Colonic mucosa (tissue), 4 donors: Measurements from ENCODE around the gene CAMK1D. TPM values are rescaled to one million over a fixed set of nuclear protein-coding genes. Genes with fewer than 3 reads are reported as not detected.

Experiments used
- DNase-seq: peaks from one replicate; pipeline ENCODE4 v3.0.0-alpha.2; 2020
- H3K27ac ChIP-seq: fragments of 200-600 bp; one replicate; pipeline ENCODE4 v1.8.0; 2021
- H3K27me3 ChIP-seq: fragments of 200-600 bp; one replicate; pipeline ENCODE4 v1.8.0; 2021
- H3K36me3 ChIP-seq: fragments of 200-600 bp; one replicate; pipeline ENCODE4 v1.8.0; 2021
- H3K4me1 ChIP-seq: fragments of 200-600 bp; one replicate; pipeline ENCODE4 v1.8.0; 2021; ENCODE audit warnings: mild to moderate bottlenecking
- H3K4me3 ChIP-seq: fragments of 200-600 bp; one replicate; pipeline ENCODE4 v1.8.0; 2021
- H3K9ac ChIP-seq, 2 donors: one replicate each; pipeline ENCODE4 v1.7.0; 2013; ENCODE audit warnings: control low read depth in 2 of 2, low read depth in 2 of 2, low read length in 2 of 2
- H3K9me3 ChIP-seq: fragments of 200-600 bp; one replicate; pipeline ENCODE4 v1.8.0; 2021
- CTCF ChIP-seq: fragments of 200-600 bp; IDR thresholded peaks from one replicate; pipeline ENCODE4 v1.8.0; 2022; ENCODE audit warnings: antibody characterized with exemption, mild to moderate bottlenecking
- intact Hi-C: fragments of 100-400 bp; cut with DNase I; formaldehyde crosslinking; loops from one replicate; pipeline ENCODE4 v1.14.1; 2022
- total RNA-seq, 2 donors: library from RNA; stranded (reverse); fragmentation: NEBNext Ultra II Directional in 1 of 2; extraction: Animal tissue kit (Norgen Biotek cat#: 25700) in 1 of 2; gene quantifications; one replicate each; pipeline ENCODE4 v1.2.1, GENCODE V29; 2021
- donor health status: healthy.
- donor health status: DM: no; HTN: no; CAD: no.
- donor health status: DM: no; HTN: no; CAD: no.

The CAMK1D gene
- total RNA-seq, 2 donors from 2014 or later, result 21.3 to 29.7 TPM

GRCh38 chr10:12406764-12407400, 57.5 kb downstream of the CAMK1D start:
- no peak for DNase-seq
- Histone ChIP-seq H3K27ac (no peak overlapping the region), H3K4me1 (no peaks in the 10 kb centered on the region), H3K4me3 (no peak overlapping the region), H3K27me3 (no peaks in the 10 kb centered on the region), H3K9me3 (no peaks in the 10 kb centered on the region), H3K36me3 (no peaks in the 10 kb centered on the region), H3K9ac (no peak overlapping the region)
- TF ChIP-seq CTCF, result no peak
- intact Hi-C loops, result no loop called here

DNA sequence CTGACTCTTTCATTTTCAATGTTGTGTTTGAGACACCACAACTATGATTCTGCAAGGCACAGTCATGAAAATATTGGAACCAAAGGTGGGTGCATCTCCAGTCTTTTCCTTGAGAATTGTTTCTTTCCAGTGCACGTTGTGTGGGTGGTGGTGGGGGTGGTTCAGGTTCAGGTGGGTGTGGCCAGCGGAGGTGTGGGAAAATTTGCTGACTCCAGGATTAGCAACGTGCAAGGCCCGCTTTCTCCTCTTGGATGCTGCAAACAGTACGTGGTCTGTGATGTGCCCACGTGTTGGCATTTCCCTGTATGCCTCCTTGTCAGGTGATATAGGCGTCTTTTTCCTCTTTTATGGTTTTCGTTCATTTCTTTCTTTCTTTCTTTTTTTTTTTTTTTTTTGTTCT, 59.1 kb downstream of the CAMK1D start:
- Histone ChIP-seq H3K4me3 (no peak overlapping the region), H3K9ac (no peak overlapping the region), H3K4me1 (no peaks in the 10 kb centered on the region), H3K9me3 (no peaks in the 10 kb centered on the region), H3K27ac (no peak overlapping the region), H3K36me3 (no peaks in the 10 kb centered on the region), H3K27me3 (no peaks in the 10 kb centered on the region)
- no peak for DNase-seq
- intact Hi-C loops, result no loop called here
- no peak for TF ChIP-seq CTCF

DNA sequence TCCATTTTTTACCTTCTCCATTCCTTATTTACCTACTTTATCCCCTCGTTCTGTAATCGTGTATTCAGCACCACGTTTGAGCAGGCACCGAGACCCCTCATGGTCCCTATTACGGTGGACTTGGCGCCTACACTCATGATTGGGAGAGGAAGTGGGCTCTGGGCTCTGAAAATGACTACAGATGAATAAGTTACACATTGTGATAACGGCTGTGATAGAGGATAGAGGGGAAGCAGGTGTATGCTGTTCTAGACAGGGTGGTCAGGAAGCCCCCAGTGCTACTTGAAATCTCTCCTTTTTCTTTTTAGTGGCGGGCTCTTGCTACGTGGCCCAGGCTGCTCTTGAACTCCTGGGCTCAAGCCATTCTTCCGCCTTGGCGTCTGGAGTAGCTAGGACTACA, 59.8 kb downstream of the CAMK1D start:
- H3K27me3 ChIP-seq, result no peaks in the 10 kb centered on the region
- H3K36me3 ChIP-seq, result no peaks in the 10 kb centered on the region
- no peak overlapping the region for H3K9ac ChIP-seq
- no peaks in the 10 kb centered on the region for H3K4me1 ChIP-seq
- intact Hi-C loops, result no loop called here
- no peak overlapping the region for H3K4me3 ChIP-seq
- no peak overlapping the region for H3K27ac ChIP-seq
- H3K9me3 ChIP-seq, result no peaks in the 10 kb centered on the region
- TF ChIP-seq CTCF, result no peak
- DNase-seq, result no peak

GRCh38 chr10:12409613-12410012, 60.3 kb downstream of the CAMK1D start:
- Histone ChIP-seq H3K9me3 (no peaks in the 10 kb centered on the region), H3K4me1 (no peaks in the 10 kb centered on the region), H3K36me3 (no peaks in the 10 kb centered on the region), H3K4me3 (no peak overlapping the region), H3K27ac (no peak overlapping the region), H3K27me3 (no peaks in the 10 kb centered on the region), H3K9ac (no peak overlapping the region)
- DNase-seq, result no peak
- TF ChIP-seq CTCF, result no peak
- intact Hi-C loops, result no loop called here

GRCh38 chr10:12412666-12413368, 63.5 kb downstream of the CAMK1D start:
- Histone ChIP-seq H3K4me3 (no peak overlapping the region), H3K4me1 (no peaks in the 10 kb centered on the region), H3K9ac (no peak overlapping the region), H3K27me3 (no peaks in the 10 kb centered on the region), H3K27ac (no peak overlapping the region), H3K36me3 (no peaks in the 10 kb centered on the region), H3K9me3 (no peaks in the 10 kb centered on the region)
- no peak for TF ChIP-seq CTCF
- no peak for DNase-seq
- intact Hi-C loops, result no loop called here
